NCI-H526 treated with DMSO at 0.1 percent for 48 hours (cell line): ENCODE measurements around the gene MYL6.
"Not testable (repeated sequence)": the region's sequence is repeated elsewhere in the genome, so short reads cannot be mapped to it uniquely, and the experiment has no call there.

ENCODE experiments used
- DNase-seq: peaks from one replicate; lab custom pipeline; 2025; lab: John Stamatoyannopoulos, UW

The MYL6 gene

GRCh38 chr12:56158029-56158925 is at the start of gene MYL6:
Gene MYL6, plus strand, starts transcription at chr12:56158359. Its CDS starts 43 bp downstream, at chr12:56158402.
- DNase-seq = peak; percentile 94

- no peak for DNase-seq
Observed at GRCh38 chr12:56110571-56110970, 47.6 kb upstream of the MYL6 start.

- DNase-seq = no peak
Observed at GRCh38 chr12:56114084-56114483, 44.1 kb upstream of the MYL6 start.

- no peak for DNase-seq
Observed at GRCh38 chr12:56115329-56115728, 42.8 kb upstream of the MYL6 start.

GRCh38 chr12:56116267-56117081 is 41.7 kb upstream of the MYL6 start, which contains the start of gene RPL41:
Gene RPL41, plus strand, starts transcription at chr12:56116633.
- peak; percentile 84 for DNase-seq

- DNase-seq = not testable (repeated sequence)
Observed at GRCh38 chr12:56117082-56117706, 41.0 kb upstream of the MYL6 start.

- DNase-seq = peak; percentile 98
Observed at GRCh38 chr12:56117778-56118687, 40.1 kb upstream of the MYL6 start, which contains the start of gene ZC3H10. Gene ZC3H10, plus strand, starts transcription at chr12:56118266. Its CDS starts 2,297 bp downstream, at chr12:56120563.

GRCh38 chr12:56118688-56119357 is 39.3 kb upstream of the MYL6 start:
- no peak for DNase-seq

GRCh38 chr12:56119361-56119796 is 38.8 kb upstream of the MYL6 start:
- peak; percentile 53 for DNase-seq

GRCh38 chr12:56120158-56120846 is 37.9 kb upstream of the MYL6 start:
- no peak for DNase-seq

GRCh38 chr12:56121204-56121870 is 36.8 kb upstream of the MYL6 start:
- DNase-seq = no peak

- no peak for DNase-seq
Observed at GRCh38 chr12:56122637-56123036, 35.5 kb upstream of the MYL6 start.

GRCh38 chr12:56124133-56124532 is 34.0 kb upstream of the MYL6 start:
- DNase-seq = no peak

- no peak for DNase-seq
Observed at GRCh38 chr12:56126732-56127239, 31.4 kb upstream of the MYL6 start.

- DNase-seq = no peak
Observed at GRCh38 chr12:56127485-56127887, 30.7 kb upstream of the MYL6 start.

- peak; percentile 97 for DNase-seq
Observed at GRCh38 chr12:56127888-56128669, 30.1 kb upstream of the MYL6 start, which contains the start of gene ESYT1. Gene ESYT1, plus strand, starts transcription at chr12:56128267. Its CDS starts 53 bp downstream, at chr12:56128320.

GRCh38 chr12:56128670-56129205 is 29.4 kb upstream of the MYL6 start:
- no peak for DNase-seq
